Measurements from ENCODE around the gene LSM14B.
A peak's percentile ranks its signal among the peaks of the same experiment; 100 is the strongest.

Gene LSM14B

GRCh38 chr20:62132421-62132820, 10.1 kb downstream of the LSM14B start:
- Histone ChIP-seq H3K4me1 (ENCODE audit: control insufficient read depth in 1 of 2, insufficient read depth in 1 of 2, low read depth in 1 of 2, low read length in 1 of 2) (peaks cover 34 to 45% of the 10 kb centered on the region in 2 experiments), H3K36me3 (peaks cover 87% of the 10 kb centered on the region), H3K27me3 (no peaks in the 10 kb centered on the region), H3K4me3 (ENCODE audit: low read depth in 1 of 2, low read length in 1 of 2) (peak overlapping the region in 1 of 2 experiments; percentile 36), H3K27ac (peak overlapping the region; percentile 91), H3K9me3 (no peaks in the 10 kb centered on the region)
- no peak for TF ChIP-seq CTCF (IDR thresholded peaks at IDR 0.05)

GRCh38 chr20:62133051-62133845, 11.0 kb downstream of the LSM14B start:
- no peak for TF ChIP-seq CTCF (IDR thresholded peaks at IDR 0.05)
- Histone ChIP-seq H3K9me3 (no peaks in the 10 kb centered on the region), H3K4me3 (ENCODE audit: low read depth in 1 of 2, low read length in 1 of 2) (peak overlapping the region in 1 of 2 experiments; percentile 36), H3K4me1 (ENCODE audit: control insufficient read depth in 1 of 2, insufficient read depth in 1 of 2, low read depth in 1 of 2, low read length in 1 of 2) (peaks cover 34 to 45% of the 10 kb centered on the region in 2 experiments), H3K27me3 (no peaks in the 10 kb centered on the region), H3K36me3 (peaks cover 87% of the 10 kb centered on the region), H3K27ac (peak overlapping the region; percentile 91)

GRCh38 chr20:62133864-62134263, 11.6 kb downstream of the LSM14B start:
- Histone ChIP-seq H3K36me3 (peaks cover 87% of the 10 kb centered on the region), H3K27me3 (no peaks in the 10 kb centered on the region), H3K4me3 (ENCODE audit: low read depth in 1 of 2, low read length in 1 of 2) (peak overlapping the region in 1 of 2 experiments; percentile 36), H3K9me3 (no peaks in the 10 kb centered on the region), H3K4me1 (ENCODE audit: control insufficient read depth in 1 of 2, insufficient read depth in 1 of 2, low read depth in 1 of 2, low read length in 1 of 2) (peaks cover 34 to 45% of the 10 kb centered on the region in 2 experiments), H3K27ac (peak overlapping the region; percentile 91)
- TF ChIP-seq CTCF (IDR thresholded peaks at IDR 0.05), result peak; percentile 28

GRCh38 chr20:62134735-62135231, 12.5 kb downstream of the LSM14B start:
- no peaks in the 10 kb centered on the region for H3K27me3 ChIP-seq
- peak overlapping the region; percentile 91 for H3K27ac ChIP-seq
- H3K9me3 ChIP-seq, result no peaks in the 10 kb centered on the region
- TF ChIP-seq CTCF (IDR thresholded peaks at IDR 0.05), result no peak
- H3K4me1 ChIP-seq (ENCODE audit: control insufficient read depth in 1 of 2, insufficient read depth in 1 of 2, low read depth in 1 of 2, low read length in 1 of 2), result peaks cover 34 to 45% of the 10 kb centered on the region in 2 experiments
- H3K36me3 ChIP-seq, result peaks cover 87% of the 10 kb centered on the region
- peak overlapping the region in 1 of 2 experiments; percentile 36 for H3K4me3 ChIP-seq (ENCODE audit: low read depth in 1 of 2, low read length in 1 of 2)

GRCh38 chr20:62135573-62136266, 13.4 kb downstream of the LSM14B start:
- no peak for TF ChIP-seq CTCF (IDR thresholded peaks at IDR 0.05)

More at GRCh38 chr20:62135573-62136266, 13.4 kb downstream of the LSM14B start:
- H3K9me3 ChIP-seq, result no peaks in the 10 kb centered on the region
- H3K27me3 ChIP-seq, result no peaks in the 10 kb centered on the region
- peak overlapping the region; percentile 91 for H3K27ac ChIP-seq
- peaks cover 87% of the 10 kb centered on the region for H3K36me3 ChIP-seq
- peaks cover 35 to 51% of the 10 kb centered on the region in 2 experiments for H3K4me1 ChIP-seq (ENCODE audit: control insufficient read depth in 1 of 2, insufficient read depth in 1 of 2, low read depth in 1 of 2, low read length in 1 of 2)
- H3K4me3 ChIP-seq (ENCODE audit: low read depth in 1 of 2, low read length in 1 of 2), result no peak overlapping the region

Data from neutrophil (primary cell).